NCI-H2227 (cell line): ENCODE results near the gene ME3.

ENCODE experiments used
- DNase-seq: peaks from one replicate; lab custom pipeline; 2025; ENCODE audit not compliant: unreplicated experiment; lab: John Stamatoyannopoulos, UW

ME3 gene

GRCh38 chr11:86589856-86590589 lies 82.4 kb downstream of the ME3 start:
- DNase-seq = no peak

- DNase-seq = no peak
Measured at GRCh38 chr11:86589204-86589603, 83.2 kb downstream of the ME3 start.

GRCh38 chr11:86588566-86589090 lies 83.8 kb downstream of the ME3 start:
- DNase-seq = no peak

GRCh38 chr11:86587264-86588193 lies 84.9 kb downstream of the ME3 start:
- no peak for DNase-seq

- DNase-seq = no peak
Measured at GRCh38 chr11:86586307-86586706, 86.1 kb downstream of the ME3 start.

- DNase-seq = no peak
Measured at GRCh38 chr11:86582898-86583297, 89.5 kb downstream of the ME3 start.

GRCh38 chr11:86580535-86580934 lies 91.9 kb downstream of the ME3 start:
- no peak for DNase-seq

- DNase-seq = no peak
Measured at GRCh38 chr11:86579406-86579731, 93.0 kb downstream of the ME3 start.

GRCh38 chr11:86578727-86579405 lies 93.5 kb downstream of the ME3 start:
- DNase-seq = no peak

- no peak for DNase-seq
Measured at GRCh38 chr11:86577644-86578636, 94.5 kb downstream of the ME3 start.

- DNase-seq = no peak
Measured at GRCh38 chr11:86576946-86577624, 95.3 kb downstream of the ME3 start.

GRCh38 chr11:86575927-86576326 lies 96.5 kb downstream of the ME3 start:
- no peak for DNase-seq

- DNase-seq = no peak
Measured at GRCh38 chr11:86575208-86575855, 97.1 kb downstream of the ME3 start.

- no peak for DNase-seq
Measured at GRCh38 chr11:86574493-86575207, 97.8 kb downstream of the ME3 start.

- DNase-seq = no peak
Measured at GRCh38 chr11:86571273-86571948, 101.0 kb downstream of the ME3 start.

- no peak for DNase-seq
Measured at GRCh38 chr11:86570451-86570850, 102.0 kb downstream of the ME3 start.

- no peak for DNase-seq
Measured at GRCh38 chr11:86570020-86570419, 102.4 kb downstream of the ME3 start.

GRCh38 chr11:86569109-86569508 lies 103.3 kb downstream of the ME3 start:
- no peak for DNase-seq
